Dermis microvascular lymphatic vessel endothelial cell (primary cell): ENCODE data around the gene C19orf67. TPM values are rescaled to one million over a fixed set of nuclear protein-coding genes. Genes with fewer than 3 reads are reported as not detected.

Experiments
- DNase-seq, 2 donors: peaks; one replicate each; pipeline versions ENCODE4 v3.0.0 to v3.0.0-alpha.2; 2010; ENCODE audit warnings: low read depth in 2 of 2
- total RNA-seq: library from RNA; depleted of rRNA; stranded (reverse); fragments of >200 nt; gene quantifications from 2 replicates; pipeline ENCODE4 v1.2.1, GENCODE V29; 2014

C19orf67 gene
- total RNA-seq, 1 donor from 2014 or later: not detected

DNA sequence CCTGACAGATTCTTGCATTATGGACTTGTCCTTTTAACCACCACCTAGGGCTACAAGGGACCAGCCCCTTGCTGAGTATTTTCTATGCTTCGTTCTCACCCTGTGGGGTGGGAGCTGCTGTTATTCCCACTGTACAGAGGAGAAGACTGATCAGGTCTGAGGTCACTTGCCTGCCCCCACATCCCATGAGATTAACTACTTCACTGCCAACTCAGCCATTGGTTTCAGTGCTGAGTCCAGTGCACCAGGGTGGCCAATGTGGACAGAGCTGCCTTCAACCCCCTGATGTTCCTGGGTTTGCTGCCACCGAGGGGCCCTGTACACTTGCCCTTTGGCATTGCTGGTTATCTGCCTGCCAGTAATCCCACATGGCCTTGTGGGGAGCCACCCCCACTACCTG, 25.1 kb upstream of the C19orf67 start:
- no peak for DNase-seq

DNA sequence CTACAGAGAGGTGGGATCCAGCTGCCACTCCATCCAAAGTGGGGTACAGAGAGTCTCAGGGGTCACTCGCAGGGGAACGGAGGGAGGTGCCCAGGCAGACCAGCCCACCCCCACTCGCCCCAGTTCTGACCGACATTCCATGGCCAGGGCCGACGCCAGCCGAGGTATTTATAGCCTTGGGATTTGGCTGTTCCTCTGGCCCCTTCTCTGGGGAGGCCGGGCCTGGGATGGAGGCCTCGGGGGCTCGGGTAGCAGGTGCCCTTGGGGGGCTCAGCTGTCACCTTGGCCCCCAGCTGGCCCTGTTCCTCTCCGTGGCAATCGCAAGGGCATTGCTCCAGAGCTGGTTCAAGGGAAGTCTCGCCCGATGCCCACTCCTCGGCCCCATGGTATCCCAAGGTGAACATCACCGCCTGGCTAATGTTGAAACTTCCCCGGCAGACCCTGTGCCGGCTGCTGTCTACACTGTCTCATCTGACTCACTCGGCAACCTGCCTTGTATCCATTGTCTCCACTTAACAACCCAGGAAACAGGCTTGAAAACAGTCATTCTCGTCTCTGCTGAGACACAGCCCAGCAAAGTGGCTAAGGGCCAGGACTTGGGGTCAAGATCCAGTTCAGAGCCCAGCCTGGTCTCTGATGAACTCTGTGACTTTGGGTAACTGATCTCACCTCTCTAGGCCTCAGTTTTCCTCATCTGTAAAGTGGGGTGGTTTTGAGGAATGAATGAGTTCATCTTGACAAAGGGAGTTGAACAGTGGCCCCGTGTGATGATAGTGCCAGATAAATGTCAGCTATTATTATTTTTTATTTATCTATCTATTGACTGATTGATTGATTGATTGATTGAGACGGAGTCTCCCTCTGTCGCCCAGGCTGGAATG, 22.2 kb upstream of the C19orf67 start:
- peak in 1 of 2 donors; percentile 83 for DNase-seq

DNA sequence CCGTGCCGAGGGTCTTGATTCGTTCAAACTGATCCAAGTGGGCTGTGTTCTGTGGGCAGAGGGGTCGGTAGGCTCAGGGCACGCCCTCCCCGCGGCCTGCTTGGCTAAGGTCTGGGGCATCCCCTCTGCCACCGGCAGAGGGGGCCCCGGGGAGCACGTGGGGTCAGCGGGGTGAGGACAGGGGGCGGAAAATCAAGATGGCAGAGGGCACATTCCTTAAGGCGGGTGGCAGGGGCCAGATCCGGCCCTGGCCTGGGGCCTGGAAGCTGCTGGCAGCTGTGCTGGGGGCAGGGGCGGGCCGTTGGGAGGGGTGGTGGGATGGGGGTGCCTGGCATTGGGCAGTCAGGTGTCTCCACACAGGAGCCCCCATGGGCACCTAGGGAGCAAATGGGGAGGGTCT, 21.3 kb upstream of the C19orf67 start:
- no peak for DNase-seq

DNA sequence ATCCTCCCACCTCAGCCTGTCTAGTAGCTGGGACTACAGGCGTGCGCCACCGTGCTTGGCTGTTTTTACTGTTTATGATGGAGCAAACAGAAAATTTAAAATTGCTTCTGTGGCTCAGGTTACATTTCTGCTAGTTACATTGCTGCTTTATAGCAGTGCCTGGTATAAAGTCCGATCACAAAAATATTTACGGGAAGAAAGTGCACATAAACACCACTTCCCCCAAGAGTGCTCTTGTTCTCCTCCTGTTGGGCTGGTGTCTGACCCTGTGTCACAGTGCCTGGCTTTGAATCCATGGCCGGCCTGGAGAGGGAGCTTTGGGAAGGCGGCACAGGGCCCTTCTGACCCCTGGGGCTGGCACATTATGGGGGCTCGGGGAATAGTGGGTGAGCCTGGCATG, 20.1 kb upstream of the C19orf67 start:
- DNase-seq: no peak

DNA sequence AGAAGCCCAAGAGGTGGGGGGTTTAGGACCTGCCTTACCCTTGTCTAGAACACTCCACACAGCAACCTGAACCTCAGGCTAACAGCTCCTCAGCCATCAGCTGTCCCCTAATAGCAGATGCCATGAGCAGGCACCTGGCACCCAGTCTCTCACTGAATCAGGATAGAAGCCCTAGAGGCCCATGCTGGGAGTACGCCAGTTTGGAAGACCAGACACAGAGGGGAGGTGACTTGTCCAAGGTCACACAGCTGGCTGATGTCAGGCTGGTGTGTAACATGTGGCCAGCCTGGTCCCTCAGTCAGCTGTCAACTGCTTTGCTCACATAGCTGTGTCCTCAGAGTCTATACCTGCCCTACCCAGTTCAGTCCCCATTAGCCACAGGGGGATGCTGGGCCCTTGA, 17.7 kb upstream of the C19orf67 start:
- DNase-seq: no peak

DNA sequence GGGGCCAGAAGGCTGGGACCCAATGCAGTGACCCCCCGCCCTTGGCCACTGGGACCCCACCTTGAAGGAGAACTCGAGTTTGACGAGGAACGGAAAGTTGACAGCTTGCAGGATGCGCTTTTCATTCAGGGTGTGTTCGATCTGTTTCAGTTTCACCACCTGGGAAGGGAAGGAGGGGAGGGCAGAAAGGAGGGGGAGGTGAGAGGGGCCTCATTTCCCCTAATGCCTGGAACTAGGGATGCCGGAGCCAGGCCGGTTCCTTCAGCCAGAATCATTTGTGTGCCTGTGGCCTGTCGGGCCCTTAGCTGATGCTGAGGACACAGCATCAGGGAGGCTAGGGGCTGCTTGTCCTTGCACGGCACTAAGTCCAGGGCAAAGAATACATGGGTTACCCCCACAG, 17.2 kb upstream of the C19orf67 start:
- DNase-seq: no peak

DNA sequence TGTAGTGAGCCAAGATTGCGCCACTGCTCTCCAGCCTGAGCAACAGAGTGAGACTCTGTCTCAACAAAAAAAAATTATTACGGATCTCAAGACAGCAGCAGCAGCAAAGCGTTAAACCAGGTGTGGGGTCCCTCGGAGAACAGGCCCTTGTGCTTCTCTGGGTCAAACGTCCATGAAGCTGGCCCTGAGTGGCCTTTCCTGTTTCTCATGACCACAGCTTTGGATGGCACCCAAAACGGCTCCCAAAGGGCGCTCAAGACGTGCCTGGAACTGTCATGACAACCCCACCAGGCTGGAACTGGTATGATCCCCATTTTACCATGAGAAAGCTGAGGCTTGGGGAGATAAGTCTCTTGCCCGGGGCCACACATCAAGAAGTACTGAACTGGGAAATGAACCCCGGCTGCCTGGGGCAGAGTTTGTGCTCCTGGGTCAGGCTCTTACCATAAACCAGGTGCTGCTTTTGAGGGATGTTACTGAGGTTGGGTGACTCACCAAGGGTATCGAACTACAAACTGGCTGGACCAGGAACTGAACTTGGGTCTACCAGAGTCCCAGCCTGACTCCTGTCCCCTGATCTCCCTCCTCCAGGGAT, 16.6 kb upstream of the C19orf67 start:
- no peak for DNase-seq

DNA sequence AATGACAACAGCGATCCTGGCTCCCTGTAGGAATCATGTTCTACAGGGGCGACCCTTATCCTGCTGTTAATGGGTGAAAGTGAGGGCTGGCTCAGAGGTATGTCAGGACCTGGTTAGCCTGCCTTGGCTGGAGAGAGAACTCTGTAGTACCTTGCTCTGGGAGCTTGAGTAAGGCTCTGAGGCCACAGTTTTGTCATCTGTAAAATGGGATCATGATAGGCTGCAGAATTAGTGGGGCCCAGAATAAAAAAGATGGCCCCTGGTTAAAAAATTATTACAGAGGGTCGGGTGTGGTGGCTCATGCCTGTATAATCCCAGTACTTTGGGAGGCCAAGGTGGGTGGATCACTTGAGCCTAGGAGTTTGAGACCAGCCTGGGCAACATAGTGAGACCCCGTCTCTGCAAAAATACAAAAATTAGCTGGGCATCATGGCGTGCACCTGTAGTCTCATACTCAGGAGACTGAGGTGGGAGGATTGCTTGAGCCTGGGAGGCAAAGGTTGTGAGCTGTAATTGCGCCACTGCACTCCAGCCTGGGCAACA, 15.5 kb upstream of the C19orf67 start:
- no peak for DNase-seq

DNA sequence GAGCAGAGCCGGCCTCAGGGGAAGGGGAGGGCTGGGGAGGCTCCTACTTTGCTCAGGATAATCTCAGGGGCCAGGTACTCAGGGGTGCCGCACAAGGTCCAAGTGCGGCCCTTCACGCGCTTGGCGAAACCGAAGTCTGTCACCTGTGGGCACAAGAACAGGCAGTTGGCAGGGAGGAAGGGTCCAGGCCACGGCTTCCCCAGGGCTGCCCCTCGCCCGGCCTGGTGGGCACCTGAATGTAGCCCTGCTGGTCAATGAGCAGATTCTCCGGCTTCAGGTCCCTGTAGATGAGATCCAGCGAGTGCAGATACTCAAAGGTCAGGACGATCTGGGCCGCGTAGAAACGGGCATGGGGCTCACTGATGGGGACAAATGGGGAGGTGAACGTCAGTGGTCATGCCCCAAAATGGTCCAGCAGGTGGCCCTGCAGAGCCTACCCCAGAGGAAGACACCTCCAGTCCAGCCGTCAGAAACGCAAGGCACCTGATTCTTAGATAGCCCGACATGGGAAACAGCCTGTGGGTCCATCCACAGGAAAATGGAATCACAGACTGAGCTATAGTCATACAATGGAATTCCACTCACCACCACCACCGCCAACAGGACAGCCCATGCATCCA, 12.1 kb upstream of the C19orf67 start:
- DNase-seq: no peak

DNA sequence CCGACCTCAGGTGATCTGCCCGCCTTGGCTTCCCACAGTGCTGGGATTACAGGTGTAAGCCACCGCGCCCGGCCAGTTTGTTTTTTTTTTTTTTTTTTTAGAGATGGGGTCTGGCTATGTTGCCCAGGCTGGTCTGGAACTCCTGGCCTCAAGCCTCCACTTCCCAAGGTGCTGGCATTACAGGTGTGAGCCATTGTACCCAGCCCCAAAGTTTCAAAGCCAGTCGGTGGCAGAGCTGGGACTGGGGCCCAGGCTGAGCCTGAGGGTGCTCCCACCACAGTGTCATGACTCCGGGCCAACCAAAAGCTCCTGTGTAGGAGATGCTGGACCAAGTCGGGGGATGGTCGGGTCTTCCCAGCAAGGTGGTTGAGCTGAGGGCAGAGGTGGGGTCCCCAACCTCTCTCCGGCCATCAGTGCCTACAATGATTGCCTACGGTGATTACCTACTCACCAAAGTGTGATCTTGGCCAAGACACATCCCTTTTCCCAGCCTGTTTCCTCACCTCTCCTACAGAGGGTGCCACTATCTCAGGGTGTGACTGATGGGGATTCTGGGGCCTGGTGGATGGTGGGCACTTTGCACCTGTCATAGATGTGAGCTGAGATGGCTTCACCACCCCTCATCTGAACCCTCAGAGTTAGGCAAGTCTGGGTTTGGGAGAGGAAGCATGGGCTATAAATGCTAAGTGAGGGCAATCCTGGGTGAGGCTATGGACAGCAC, 10.8 kb upstream of the C19orf67 start:
- no peak for DNase-seq

DNA sequence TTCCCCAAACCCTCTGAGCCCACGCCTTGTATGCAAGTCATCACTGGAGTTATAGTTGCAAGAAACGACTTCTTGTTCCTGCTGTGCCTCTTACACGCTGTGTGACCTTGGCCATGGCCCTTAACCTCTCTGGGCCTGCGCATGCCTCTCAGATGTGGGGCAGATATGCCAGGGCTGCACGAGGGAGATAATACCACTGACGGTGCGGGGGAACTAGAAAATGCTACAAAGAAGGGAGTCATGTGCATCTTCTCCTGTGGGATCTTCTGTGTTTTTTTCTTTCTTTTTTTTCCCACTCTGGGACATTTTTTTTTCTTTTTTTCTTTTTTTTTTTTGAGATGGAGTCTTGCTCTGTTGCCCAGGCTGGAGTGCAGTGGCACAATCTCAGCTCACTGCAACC, 9.3 kb upstream of the C19orf67 start:
- no peak for DNase-seq

DNA sequence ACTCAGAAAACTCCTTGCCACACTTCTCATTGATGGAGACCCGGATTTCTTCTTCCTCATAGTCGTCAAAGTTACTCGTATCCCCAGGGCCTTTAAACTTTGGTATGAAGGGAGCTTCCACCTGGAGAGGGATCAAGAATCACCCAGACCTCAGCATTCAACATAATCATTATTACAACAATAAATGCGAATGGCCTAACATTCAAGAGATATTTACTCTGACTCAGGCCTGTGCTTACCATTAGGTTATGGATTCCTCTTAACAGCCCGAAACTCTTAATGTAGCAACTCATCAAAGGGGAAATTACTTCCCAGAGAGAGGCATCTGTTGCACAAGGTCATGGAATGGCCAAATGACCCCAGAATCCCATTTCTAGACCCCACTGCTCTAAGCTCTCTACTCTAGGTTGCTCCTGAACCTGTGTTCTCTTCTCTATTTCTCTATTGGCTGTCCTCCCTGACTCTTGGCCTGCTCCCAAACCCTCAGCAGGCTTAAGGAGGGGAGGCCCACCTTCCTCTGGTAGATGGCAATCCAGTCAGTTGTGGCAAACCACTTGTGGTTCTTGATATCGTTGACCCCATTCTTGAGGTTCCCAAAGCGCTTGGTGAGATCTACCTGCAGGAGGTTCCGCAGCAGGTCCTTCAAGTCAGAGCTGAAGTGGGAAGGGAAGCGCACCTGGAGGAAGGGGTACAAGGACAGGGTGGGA, 7.7 kb upstream of the C19orf67 start:
- no peak for DNase-seq

DNA sequence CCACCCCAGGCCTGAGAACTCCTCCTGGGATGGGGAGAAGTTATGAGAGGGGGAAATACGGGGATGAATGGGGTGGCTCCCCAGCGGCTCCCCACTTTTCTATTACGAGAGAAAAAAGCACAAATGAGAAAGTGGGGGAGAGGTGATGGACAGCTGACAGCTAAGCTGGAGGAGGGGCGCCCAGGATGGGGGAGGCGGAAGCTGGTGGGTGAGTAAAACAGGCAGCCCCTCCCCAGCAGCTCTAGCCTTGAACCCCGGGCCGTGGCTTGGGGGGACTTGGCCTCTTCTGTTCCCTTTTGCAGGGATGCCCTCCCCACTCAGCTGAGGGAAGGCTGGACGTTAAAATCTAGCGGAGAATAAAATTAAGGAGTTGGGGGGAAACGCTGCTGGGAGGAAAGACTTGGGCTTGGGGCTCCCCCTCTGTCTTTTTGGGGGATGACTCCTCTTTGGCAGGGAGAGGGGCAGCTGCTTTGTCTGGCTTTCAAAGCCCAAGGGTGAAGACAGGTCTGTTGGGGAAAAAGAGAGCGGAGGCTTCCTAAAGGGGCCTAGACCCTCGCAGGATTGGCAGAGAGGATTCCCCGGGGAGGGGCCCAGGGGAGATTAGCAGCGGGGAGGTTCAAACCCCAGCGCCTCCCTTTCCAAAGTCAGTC, 6.4 kb upstream of the C19orf67 start:
- DNase-seq: no peak

DNA sequence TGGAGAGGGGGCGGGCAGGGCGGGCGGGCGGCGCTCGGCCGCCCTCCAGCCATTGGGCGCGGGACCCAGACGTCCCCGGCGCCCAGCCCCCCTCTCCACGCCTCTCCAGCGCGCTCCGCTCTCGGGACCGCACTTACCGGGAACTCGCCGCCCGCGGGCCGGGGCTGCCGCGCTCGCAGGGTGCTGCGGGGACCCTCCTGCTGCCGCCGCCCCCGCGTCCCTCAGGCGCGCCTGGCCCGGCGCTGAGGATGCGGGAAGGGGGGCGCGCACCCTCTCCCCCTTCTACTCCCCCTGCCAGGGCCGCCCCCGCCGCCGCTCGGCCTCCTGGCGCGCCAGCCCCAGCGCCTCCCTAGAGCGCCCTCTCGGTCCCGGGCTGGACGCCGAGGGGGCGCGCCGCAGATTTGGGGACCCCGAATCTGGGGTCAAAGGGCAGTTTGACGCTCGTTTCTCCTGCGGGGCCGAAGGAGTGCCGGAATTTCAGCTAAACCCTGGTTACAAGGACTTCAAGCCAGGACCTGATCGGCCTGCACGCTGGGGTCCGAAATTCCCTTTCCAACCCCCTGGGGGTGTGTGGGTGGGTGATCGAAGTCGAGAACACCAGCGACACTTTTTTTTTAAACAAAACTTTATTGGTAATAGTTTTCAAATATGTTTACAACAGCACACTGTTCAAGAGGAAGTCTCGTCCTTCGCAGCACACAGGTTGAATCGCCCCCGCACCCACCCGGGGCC, 5.7 kb upstream of the C19orf67 start:
- peak in 1 of 2 donors; percentile 56 for DNase-seq

DNA sequence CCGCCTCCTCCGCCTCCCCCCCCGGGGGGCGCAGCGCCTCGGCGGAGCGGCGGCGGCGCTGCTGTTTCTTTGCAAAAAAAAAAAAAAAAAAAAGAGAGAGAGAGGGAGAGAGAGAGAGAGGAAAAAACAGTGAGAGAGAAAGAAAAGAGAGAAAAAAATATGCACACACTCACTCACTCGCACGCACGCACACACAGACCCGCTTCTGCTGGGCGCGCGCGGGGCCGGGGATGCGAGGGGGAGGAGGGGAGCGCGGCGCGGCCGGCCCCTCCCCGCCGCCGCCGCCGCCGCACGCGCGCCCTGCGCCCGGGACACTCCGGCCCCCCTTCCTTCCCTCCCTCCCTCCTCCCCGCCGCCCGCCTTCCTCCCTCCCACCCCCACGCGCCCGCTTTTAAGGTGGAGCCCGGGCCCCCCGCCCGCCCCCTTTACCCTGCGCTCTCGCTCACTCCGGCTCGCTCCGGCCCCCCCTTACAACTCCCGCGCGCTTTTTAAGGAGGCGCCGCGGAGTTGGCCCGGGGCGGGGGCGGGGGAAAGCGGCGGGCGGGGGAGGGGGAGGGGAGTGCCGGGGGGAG, 5.0 kb upstream of the C19orf67 start, which contains the start of gene SAMD1:
Gene SAMD1, minus strand, starts transcription at position 243 of the 572 bp plus-strand sequence.
- peak in 1 of 2 donors; percentile 88 for DNase-seq

DNA sequence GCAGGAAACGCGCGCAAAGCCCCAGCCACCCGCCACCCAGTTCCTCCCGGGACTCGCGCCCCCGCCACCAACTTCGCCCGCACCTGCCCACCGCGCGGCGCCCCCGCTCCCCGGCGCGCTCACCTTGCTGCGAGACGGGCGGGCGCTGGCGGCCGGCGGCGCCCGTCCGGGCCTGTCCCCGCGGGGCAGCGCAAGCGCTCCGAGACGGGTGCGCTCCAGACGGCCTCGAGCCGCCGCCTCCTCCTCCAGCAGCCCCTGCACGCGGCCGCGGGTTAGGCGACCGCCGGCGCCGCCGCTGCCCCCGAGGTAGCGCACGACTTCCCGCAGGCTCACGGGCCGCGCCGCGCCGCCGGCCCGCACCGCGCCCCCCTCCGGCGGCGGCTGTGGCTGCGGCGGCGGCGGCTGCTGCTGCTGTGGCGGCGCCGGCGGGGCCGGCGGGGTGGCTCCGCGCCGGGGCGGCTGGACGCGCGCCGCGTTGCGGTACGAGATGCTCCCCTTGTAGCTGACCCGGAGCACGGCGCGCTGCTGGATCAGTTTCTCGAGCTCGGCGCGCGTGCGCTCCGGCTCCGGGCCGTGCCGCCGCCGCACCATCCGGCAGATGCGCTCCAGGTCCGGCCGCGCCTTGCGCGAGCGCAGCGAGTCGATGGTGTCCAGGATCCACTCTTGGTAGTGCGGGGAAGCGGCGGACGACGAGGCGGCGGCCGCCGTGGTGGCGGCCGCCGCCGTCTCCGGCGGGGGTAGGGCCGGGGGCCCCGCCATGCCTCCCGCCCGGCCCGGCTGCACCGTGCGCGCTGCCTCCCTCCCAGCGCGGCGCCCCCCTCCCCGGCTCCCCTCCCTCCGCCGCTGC, 4.3 kb upstream of the C19orf67 start:
- DNase-seq: peak in 1 of 2 donors; percentile 76

DNA sequence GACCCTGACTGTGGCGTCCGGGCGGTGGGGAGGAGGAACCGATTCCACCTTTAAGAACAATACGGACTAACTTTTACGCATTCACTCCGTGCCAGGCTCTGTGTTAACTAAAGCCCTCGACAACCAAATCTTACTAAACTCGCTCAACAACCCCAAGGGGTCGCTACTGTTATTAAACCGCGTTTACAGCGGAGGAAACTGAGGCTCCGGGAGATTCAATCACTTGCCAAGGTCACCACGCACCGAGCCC, 3.8 kb upstream of the C19orf67 start:
- DNase-seq: peak in 1 of 2 donors; percentile 64

DNA sequence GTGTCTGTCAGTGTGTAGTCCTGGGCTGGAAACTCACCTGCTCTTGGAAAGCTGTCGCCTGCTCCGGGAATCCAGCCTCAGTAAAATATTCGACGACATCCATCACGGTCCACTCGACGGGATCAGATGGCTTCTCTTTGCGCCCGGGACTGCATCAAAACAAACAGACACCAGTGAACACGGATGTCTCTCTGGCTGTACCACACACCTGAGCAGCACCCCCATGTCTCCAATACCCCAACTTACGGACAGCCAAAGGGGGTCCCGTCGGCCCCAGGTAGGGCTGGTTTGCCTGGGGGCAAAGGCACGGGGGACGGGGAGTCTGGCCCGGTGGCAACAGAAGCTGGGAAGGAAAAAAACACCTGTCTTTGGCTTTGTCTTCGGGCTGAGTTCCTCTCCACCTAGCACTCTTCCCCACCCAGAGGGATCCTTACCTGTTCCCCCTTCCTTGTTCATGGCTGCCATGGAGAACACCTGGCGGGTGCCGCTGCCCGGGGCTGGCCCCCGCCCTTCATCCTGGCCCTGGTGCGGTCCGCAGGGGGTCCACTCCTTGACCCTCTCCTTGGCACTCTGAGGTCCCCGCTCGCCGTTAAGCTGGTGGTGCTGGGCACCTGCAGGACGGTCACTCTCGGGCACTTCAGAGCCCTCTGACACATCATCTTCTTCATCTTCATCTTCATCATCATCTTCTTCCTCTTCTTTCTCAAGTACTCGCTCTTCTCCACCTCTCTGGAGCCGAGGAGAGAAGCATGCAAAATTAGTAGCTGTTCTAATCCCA, 3.2 kb upstream of the C19orf67 start:
- no peak for DNase-seq
